GM12878 (cell line): ENCODE measurements around the gene MTMR10. TPM values are rescaled to one million over a fixed set of nuclear protein-coding genes. Genes with fewer than 3 reads are reported as not detected.

ENCODE experiments used
- MTA3 ChIP-seq: IDR thresholded peaks from 2 replicates; pipeline ENCODE4 v1.6.1; 2012; ENCODE audit warnings: low read length, inconsistent platforms, borderline replicate concordance
- MXI1 ChIP-seq: fragments of 150-350 bp; IDR thresholded peaks from 2 replicates; pipeline ENCODE4 v1.6.1; 2011; ENCODE audit warnings: low read depth, mild to moderate bottlenecking, inconsistent platforms, low read length, improper control_type of control experiment
- NFIC ChIP-seq: IDR thresholded peaks from 2 replicates; pipeline ENCODE4 v1.6.1; 2012; ENCODE audit warnings: low read depth, mild to moderate bottlenecking, inconsistent platforms, low read length, moderate library complexity
- NFXL1 ChIP-seq: fragments of 450-650 bp; IDR thresholded peaks from 2 replicates; pipeline ENCODE4 v1.6.1; 2017; ENCODE audit warnings: antibody characterized with exemption, mild to moderate bottlenecking, borderline replicate concordance
- REST ChIP-seq: IDR thresholded peaks from 2 replicates; pipeline ENCODE4 v1.6.1; 2012; ENCODE audit warnings: mild to moderate bottlenecking, low read depth, low read length
- ZBED1 ChIP-seq: IDR thresholded peaks from 2 replicates; pipeline ENCODE4 v1.6.1; 2016; ENCODE audit warnings: borderline replicate concordance
- polyA plus RNA-seq, 11 experiments: library from polyadenylated mRNA; depleted of rRNA in 4 of 11; unstranded in 6 of 11; stranded (reverse) in 5 of 11; fragments of >200 nt; fragmentation: Nextera tagmentation in 4 of 11; fragmentation: Illumina TruSeq in 1 of 11; extraction: Ambion mirVana in 4 of 11; extraction: Trizol in 1 of 11; gene quantifications; 1 replicate in 1 of 11; 2 replicates in 10 of 11; pipeline versions ENCODE4 v1.2.1 to v1.2.3, GENCODE V29; 2011 to 2016; ENCODE audit warnings: inconsistent platforms in 2 of 11, missing spikeins in 2 of 11, low read depth in 1 of 11
- total RNA-seq, 4 experiments: library from RNA; depleted of rRNA in 3 of 4; stranded (reverse); fragments of >200 nt in 3 of 4; fragmentation: Illumina TruSeq in 1 of 4; extraction: Trizol in 1 of 4; gene quantifications; 2 replicates each; pipeline versions ENCODE4 v1.2.1 to v1.2.3, GENCODE V29; 2013 to 2021
- TF ChIP-seq, protein P1 (sequence below): IDR thresholded peaks from 2 replicates; pipeline ENCODE4 v1.6.1; 2012; ENCODE audit warnings: low read depth, low read length, improper control_type of control experiment
- TF ChIP-seq, protein P2 (sequence below): fragments of 450-650 bp; IDR thresholded peaks from 2 replicates; pipeline ENCODE4 v1.6.1; 2017; ENCODE audit warnings: mild to moderate bottlenecking, moderate library complexity

The MTMR10 gene
- total and polyA plus RNA-seq, 10 of the 15 experiments (the other 5 are each of a cell fraction or from before 2014, with no cell fraction given): 1.9 to 13.6 (median 8.9) TPM

- TF ChIP-seq REST: no peak
- TF ChIP-seq, protein P1, sequence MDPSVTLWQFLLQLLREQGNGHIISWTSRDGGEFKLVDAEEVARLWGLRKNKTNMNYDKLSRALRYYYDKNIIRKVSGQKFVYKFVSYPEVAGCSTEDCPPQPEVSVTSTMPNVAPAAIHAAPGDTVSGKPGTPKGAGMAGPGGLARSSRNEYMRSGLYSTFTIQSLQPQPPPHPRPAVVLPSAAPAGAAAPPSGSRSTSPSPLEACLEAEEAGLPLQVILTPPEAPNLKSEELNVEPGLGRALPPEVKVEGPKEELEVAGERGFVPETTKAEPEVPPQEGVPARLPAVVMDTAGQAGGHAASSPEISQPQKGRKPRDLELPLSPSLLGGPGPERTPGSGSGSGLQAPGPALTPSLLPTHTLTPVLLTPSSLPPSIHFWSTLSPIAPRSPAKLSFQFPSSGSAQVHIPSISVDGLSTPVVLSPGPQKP: no peak
- TF ChIP-seq MXI1: no peak
- TF ChIP-seq MTA3: no peak
- no peak for TF ChIP-seq NFXL1
- TF ChIP-seq, protein P2, sequence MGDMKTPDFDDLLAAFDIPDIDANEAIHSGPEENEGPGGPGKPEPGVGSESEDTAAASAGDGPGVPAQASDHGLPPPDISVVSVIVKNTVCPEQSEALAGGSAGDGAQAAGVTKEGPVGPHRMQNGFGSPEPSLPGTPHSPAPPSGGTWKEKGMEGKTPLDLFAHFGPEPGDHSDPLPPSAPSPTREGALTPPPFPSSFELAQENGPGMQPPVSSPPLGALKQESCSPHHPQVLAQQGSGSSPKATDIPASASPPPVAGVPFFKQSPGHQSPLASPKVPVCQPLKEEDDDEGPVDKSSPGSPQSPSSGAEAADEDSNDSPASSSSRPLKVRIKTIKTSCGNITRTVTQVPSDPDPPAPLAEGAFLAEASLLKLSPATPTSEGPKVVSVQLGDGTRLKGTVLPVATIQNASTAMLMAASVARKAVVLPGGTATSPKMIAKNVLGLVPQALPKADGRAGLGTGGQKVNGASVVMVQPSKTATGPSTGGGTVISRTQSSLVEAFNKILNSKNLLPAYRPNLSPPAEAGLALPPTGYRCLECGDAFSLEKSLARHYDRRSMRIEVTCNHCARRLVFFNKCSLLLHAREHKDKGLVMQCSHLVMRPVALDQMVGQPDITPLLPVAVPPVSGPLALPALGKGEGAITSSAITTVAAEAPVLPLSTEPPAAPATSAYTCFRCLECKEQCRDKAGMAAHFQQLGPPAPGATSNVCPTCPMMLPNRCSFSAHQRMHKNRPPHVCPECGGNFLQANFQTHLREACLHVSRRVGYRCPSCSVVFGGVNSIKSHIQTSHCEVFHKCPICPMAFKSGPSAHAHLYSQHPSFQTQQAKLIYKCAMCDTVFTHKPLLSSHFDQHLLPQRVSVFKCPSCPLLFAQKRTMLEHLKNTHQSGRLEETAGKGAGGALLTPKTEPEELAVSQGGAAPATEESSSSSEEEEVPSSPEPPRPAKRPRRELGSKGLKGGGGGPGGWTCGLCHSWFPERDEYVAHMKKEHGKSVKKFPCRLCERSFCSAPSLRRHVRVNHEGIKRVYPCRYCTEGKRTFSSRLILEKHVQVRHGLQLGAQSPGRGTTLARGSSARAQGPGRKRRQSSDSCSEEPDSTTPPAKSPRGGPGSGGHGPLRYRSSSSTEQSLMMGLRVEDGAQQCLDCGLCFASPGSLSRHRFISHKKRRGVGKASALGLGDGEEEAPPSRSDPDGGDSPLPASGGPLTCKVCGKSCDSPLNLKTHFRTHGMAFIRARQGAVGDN: no peak
- no peak for TF ChIP-seq ZBED1
- no peak for TF ChIP-seq NFIC
Observed at GRCh38 chr15:30922480-30923311, 68.7 kb downstream of the MTMR10 start (continued).
